Stomach (tissue), 9 donors: ENCODE measurements around the gene NLK. TPM values are rescaled to one million over a fixed set of nuclear protein-coding genes. Genes with fewer than 3 reads are reported as not detected.

Source experiments
- DNase-seq, 2 donors: peaks; one replicate each; pipeline versions ENCODE4 v3.0.0 to v3.0.0-alpha.2; 2013 to 2019
- H3K27ac ChIP-seq, 5 donors: fragments of 200-600 bp in 4 of 5; sonication (generic) in 4 of 5; one replicate each; pipeline ENCODE4 v1.5.1; 2013 to 2019; ENCODE audit warnings: mild to moderate bottlenecking in 1 of 5, moderate library complexity in 1 of 5
- H3K27me3 ChIP-seq, 3 donors: fragments of 200-600 bp; sonication (generic); one replicate each; pipeline ENCODE4 v1.5.1; 2017 to 2019; ENCODE audit warnings: mixed run types in 1 of 3
- H3K36me3 ChIP-seq, 4 donors: fragments of 200-600 bp; sonication (generic); 1 replicate in 3 of 4; 2 replicates in 1 of 4; pipeline ENCODE4 v1.5.1; 2016 to 2019
- H3K4me1 ChIP-seq, 4 donors: fragments of 200-600 bp; sonication (generic); one replicate each; pipeline ENCODE4 v1.5.1; 2016 to 2019
- H3K4me3 ChIP-seq, 4 donors: fragments of 200-600 bp; sonication (generic) in 3 of 4; one replicate each; pipeline ENCODE4 v1.5.1; 2016 to 2019; ENCODE audit warnings: mild to moderate bottlenecking in 1 of 4
- H3K9me3 ChIP-seq, 4 donors: fragments of 200-600 bp; sonication (generic); one replicate each; pipeline ENCODE4 v1.5.1; 2016 to 2019
- EP300 ChIP-seq: sonication (generic); formaldehyde crosslinking; IDR thresholded peaks from one replicate; pipeline ENCODE4 v1.6.1; 2017; ENCODE audit warnings: antibody characterized with exemption
- POLR2A ChIP-seq, 4 donors: fragments of 450-650 bp; IDR thresholded peaks; one replicate each; pipeline ENCODE4 v1.6.1; 2016; ENCODE audit warnings: antibody characterized with exemption in 4 of 4, control low read depth in 2 of 4, mild to moderate bottlenecking in 1 of 4, moderate library complexity in 1 of 4
- POLR2AphosphoS5 ChIP-seq, 3 donors: sonication (generic); formaldehyde crosslinking; IDR thresholded peaks; one replicate each; pipeline ENCODE4 v1.6.1; 2016; ENCODE audit warnings: antibody characterized with exemption in 3 of 3
- WGBS, 5 donors: extraction: QIAGEN DNeasy Blood & Tissue Kit in 3 of 5; methylation state at CpG; one replicate each; pipeline versions ENCODE4 v1.1.5 to v1.1.7; 2013 to 2018; 5-methylcytosine and 5-hydroxymethylcytosine counted together
- intact Hi-C: fragments of 100-400 bp; cut with DNase I; formaldehyde crosslinking; loops from one replicate; pipeline ENCODE4 v1.15.1; 2023; ENCODE audit warnings: low total_unique reads
- polyA plus RNA-seq, 3 donors: library from polyadenylated mRNA; stranded (reverse); fragments of 200-250 nt; gene quantifications; one replicate each; pipeline ENCODE4 v1.2.3, GENCODE V29; 2013
- total RNA-seq, 5 donors: library from RNA; depleted of rRNA; stranded (reverse); fragments of >200 nt; gene quantifications; one replicate each; pipeline versions ENCODE4 v1.1.0 to v1.2.3, GENCODE V29; 2014 to 2016
- TF ChIP-seq, protein P1 (sequence below), 7 experiments: fragments of 450-650 bp in 4 of 7; fragments of 200-600 bp in 3 of 7; sonication (generic) in 3 of 7; IDR thresholded peaks; one replicate each; pipeline ENCODE4 v1.5.1; 2016 to 2019; ENCODE audit warnings: antibody characterized with exemption in 7 of 7, control low read depth in 2 of 7, mild to moderate bottlenecking in 1 of 7
- donor health status: healthy with polysubstance abuse.
- donor health status: Bipolar disorder and iron deficiency.
- donor health status: healthy.

NLK gene
- total and polyA plus RNA-seq, 8 donors: 4.3 to 169 (median 14.7) TPM

DNA sequence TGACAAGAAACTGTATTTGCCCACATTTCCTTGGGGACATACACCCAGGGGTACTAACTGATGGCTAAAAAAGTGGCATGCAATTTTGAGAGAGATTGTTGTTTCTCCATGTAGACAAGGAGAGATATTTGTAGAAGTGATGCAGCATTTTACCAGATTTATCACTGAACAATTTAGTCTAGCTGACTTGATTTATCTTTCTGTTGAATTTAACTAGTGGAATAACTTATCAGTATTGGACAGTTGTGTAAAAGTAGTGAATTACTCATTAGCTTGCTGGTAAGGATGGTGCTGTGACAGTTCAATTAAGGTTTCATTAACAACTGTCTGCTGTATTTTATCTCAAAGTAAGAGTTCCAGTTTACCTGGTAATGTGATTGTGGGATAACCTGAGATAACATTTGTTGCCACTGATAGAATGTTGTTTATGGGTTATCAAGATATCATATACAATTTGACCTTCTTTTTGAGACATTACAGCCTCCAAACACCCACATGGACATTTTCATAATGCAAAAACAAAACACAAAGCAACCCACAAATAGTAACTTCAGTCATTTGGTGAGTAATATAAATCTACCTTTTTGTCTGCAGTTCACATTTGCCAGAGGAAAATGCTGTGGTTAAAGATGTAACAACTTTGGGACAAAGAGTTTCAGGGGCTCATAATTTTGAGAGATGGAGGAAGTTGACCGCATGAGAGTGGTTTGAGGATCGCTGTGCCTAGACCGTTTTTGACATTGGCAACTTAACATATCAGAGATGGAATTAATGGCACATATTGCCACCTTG, 3.8 kb downstream of the NLK start:
- TF ChIP-seq POLR2AphosphoS5 (IDR thresholded peaks at IDR 0.05) (no peak), POLR2A (IDR thresholded peaks at IDR 0.05) (no peak), EP300 (no peak)
- TF ChIP-seq, protein P1, sequence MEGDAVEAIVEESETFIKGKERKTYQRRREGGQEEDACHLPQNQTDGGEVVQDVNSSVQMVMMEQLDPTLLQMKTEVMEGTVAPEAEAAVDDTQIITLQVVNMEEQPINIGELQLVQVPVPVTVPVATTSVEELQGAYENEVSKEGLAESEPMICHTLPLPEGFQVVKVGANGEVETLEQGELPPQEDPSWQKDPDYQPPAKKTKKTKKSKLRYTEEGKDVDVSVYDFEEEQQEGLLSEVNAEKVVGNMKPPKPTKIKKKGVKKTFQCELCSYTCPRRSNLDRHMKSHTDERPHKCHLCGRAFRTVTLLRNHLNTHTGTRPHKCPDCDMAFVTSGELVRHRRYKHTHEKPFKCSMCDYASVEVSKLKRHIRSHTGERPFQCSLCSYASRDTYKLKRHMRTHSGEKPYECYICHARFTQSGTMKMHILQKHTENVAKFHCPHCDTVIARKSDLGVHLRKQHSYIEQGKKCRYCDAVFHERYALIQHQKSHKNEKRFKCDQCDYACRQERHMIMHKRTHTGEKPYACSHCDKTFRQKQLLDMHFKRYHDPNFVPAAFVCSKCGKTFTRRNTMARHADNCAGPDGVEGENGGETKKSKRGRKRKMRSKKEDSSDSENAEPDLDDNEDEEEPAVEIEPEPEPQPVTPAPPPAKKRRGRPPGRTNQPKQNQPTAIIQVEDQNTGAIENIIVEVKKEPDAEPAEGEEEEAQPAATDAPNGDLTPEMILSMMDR (IDR thresholded peaks at IDR 0.05): no peak
- Histone ChIP-seq H3K4me3 (no peak overlapping the region), H3K4me1 (peaks cover 21 to 61% (median 45%) of the 10 kb centered on the region in 4 donors), H3K27me3 (no peaks in the 10 kb centered on the region), H3K36me3 (no peaks in the 10 kb centered on the region), H3K9me3 (no peaks in the 10 kb centered on the region), H3K27ac (no peak overlapping the region)
- intact Hi-C loops: no loop called here
- no peak for DNase-seq
- 67 to 77% (median 74%) methylated on average over 3 of the region's 3 CpGs for WGBS, 5 donors

DNA sequence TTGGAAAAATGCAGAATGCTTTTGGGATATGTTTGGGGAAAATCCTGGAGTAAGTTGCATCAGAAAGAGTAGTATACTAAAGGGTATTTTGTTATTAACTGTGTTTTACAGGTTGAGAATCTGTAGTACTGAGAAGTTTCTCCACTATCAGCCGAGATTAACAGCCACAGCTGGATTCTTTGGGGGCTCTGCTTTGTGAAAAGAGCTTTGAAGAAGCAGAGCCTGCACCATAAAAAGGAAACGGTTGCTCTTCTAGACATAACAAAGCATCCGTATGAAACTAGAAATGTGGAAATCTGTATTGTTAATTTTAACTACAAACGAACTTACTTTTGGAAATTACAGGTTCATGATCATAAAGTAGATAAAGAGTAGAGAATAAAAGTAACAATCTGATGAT, 5.3 kb downstream of the NLK start:
- TF ChIP-seq POLR2A (IDR thresholded peaks at IDR 0.05): no peak
- TF ChIP-seq POLR2AphosphoS5 (IDR thresholded peaks at IDR 0.05): no peak
- TF ChIP-seq EP300: no peak
- TF ChIP-seq, protein P1 (IDR thresholded peaks at IDR 0.05): no peak
- no peak overlapping the region for H3K27ac ChIP-seq
- H3K4me1 ChIP-seq: peaks cover 15 to 69% (median 47%) of the 10 kb centered on the region in 4 donors
- intact Hi-C loops: no loop called here
- H3K4me3 ChIP-seq: no peak overlapping the region
- no peaks in the 10 kb centered on the region for H3K27me3 ChIP-seq
- no peak for DNase-seq
- H3K9me3 ChIP-seq: no peaks in the 10 kb centered on the region
- 44 to 56% (median 53%) methylated on average over 4 of the region's 4 CpGs for WGBS, 5 donors
- H3K36me3 ChIP-seq: no peaks in the 10 kb centered on the region

DNA sequence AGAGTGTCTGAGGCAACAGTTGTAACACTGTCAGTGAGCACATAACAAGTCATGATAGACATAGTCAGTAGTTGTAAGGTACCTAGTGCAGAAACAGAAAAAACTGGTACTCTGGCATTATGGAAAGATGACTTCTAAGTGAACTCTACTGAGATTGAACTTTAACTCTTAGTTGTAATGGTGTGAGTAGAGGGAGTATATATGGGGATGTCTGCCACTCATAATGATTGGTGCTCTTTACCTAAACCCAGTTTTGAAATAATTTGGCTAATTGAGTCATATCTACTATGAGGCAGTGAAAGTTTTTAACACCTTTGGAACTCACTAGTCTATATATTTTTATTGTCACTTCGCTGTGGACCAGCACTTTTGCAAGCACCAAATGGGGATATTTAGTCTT, 6.6 kb downstream of the NLK start:
- 90 to 100% (median 96%) methylated on average over 1 of the region's 1 CpG for WGBS, 5 donors
- H3K27me3 ChIP-seq: no peaks in the 10 kb centered on the region
- peaks cover 15 to 69% (median 48%) of the 10 kb centered on the region in 4 donors for H3K4me1 ChIP-seq
- no peak for DNase-seq
- H3K36me3 ChIP-seq: no peaks in the 10 kb centered on the region
- no peak overlapping the region for H3K4me3 ChIP-seq
- H3K27ac ChIP-seq: no peak overlapping the region
- TF ChIP-seq EP300 (no peak), POLR2A (IDR thresholded peaks at IDR 0.05) (no peak), POLR2AphosphoS5 (IDR thresholded peaks at IDR 0.05) (no peak)
- TF ChIP-seq, protein P1 (IDR thresholded peaks at IDR 0.05): no peak
- H3K9me3 ChIP-seq: no peaks in the 10 kb centered on the region
- intact Hi-C loops: no loop called here

DNA sequence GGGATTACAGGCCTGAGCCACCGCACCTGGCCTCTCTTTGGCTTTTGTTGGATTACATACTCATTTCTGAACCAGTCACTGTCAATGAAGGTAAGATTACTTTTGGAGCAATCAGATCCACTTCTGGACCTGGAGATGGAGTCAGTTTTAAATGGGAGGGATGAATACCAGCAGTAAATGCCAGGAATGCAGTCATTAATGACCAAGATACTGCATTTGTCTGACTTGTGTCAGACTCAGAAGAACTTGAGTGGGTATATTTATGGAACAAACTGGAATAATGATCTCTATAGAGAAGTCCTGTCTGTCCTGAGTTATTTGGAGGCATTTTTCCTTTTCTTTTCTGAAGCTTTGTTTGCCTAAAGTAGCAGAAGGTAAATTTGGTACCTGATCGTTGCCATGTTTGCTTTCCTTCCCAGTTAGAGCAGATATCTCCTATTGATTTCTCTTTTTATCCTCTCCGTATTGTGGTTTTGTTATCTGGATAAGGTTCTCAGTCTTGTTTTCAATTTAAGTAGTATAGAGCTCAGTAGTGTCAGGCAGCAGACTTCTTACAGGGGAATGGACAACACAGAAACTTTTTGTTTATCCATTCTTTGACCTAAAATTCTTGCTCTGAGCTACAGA, 10.7 kb downstream of the NLK start:
- no peaks in the 10 kb centered on the region for H3K27me3 ChIP-seq
- intact Hi-C loops: no loop called here
- peak overlapping the region in 1 of 5 donors; percentile 10 for H3K27ac ChIP-seq
- no peaks in the 10 kb centered on the region for H3K36me3 ChIP-seq
- WGBS, 5 donors: 39 to 71% (median 54%) methylated on average over 3 of the region's 3 CpGs
- H3K4me1 ChIP-seq: peaks cover 18 to 66% (median 36%) of the 10 kb centered on the region in 4 donors
- H3K4me3 ChIP-seq: no peak overlapping the region
- TF ChIP-seq, protein P1 (IDR thresholded peaks at IDR 0.05): no peak
- TF ChIP-seq EP300: no peak
- no peak for TF ChIP-seq POLR2AphosphoS5 (IDR thresholded peaks at IDR 0.05)
- no peak for TF ChIP-seq POLR2A (IDR thresholded peaks at IDR 0.05)
- no peaks in the 10 kb centered on the region for H3K9me3 ChIP-seq
- no peak for DNase-seq
